Stimulated activated CD8-positive, alpha-beta memory T cell treated with anti-CD3 and anti-CD28 coated beads, Interleukin-4, amount 100 ng/mL, for 4 hours (primary cell): ENCODE data around the gene ZNF107.

Source experiments
- DNase-seq, 2 donors: peaks; one replicate each; pipeline ENCODE4 v3.0.0-alpha.2; 2020; ENCODE audit warnings: low read depth in 2 of 2, low spot score in 1 of 2

The ZNF107 gene

DNA sequence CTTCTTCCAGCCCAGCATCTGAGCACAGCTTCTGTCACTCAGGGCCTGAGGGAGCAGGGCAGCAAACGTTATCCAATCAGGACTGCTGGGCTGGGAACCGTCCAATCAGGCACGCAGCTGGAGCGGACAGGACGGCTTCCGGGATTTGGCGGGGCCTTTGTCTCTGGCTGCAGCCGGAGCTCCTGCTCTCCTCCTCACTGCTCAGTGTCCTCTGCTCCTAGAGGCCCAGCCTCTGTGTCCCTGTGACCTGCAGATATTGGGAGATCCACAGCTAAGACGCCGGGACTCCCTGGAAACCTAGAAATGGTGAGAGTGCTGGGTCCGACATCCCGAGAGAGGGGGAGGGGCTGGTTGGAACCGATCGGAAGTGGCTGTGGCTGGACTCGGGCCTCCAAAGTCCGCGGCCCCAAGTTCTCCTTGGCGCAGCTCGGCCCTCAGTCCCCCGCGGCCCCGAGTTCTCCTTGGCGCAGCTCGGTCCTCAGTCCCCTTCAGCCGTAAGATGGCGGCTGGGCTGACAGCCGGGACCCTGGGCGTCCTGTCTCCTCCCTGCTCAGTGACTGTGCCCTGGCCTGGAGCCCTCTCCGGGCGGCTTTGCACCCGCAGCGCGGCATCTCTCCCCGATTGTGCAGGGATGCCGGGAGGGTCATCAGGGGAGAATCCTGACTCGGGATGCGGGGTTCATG is at the start of gene ZNF107:
Gene ZNF107 (plus strand): TSS at position 154 of the 683 bp plus-strand sequence. CDS start 150 bp downstream, at position 304.
- peak; percentile 59 to 70 for DNase-seq

DNA sequence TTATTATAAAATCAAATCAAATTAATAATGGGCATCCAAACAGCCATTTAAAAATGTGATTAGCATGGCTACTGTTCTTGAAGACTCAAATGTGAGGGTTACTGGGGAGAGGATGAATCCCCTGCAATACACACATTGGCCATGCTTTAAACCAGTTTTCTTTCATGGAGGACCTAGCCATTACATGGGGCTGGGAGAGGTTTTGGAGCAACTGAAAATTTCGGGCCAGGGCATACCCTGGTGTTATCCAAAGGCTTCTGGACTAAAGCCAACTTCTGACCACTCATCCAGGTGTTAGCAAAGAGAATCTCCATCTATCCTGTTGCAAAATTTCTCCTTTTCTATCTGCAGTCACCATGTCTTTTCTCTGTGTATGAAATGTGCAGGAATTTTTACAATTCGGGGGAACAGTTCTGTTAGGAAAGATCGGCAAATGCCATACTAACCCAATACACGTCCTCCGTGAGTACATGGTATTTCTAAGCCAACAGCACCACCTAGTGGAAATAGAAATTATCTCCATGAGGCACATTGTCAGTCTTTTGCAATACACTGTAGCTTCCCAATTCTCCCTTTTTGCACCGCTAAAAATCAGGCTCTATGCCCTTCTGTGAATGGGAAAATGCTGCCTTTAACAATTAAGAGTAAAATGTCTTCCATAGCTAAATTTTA is 47.0 kb upstream of the ZNF107 start:
- DNase-seq, result no peak

DNA sequence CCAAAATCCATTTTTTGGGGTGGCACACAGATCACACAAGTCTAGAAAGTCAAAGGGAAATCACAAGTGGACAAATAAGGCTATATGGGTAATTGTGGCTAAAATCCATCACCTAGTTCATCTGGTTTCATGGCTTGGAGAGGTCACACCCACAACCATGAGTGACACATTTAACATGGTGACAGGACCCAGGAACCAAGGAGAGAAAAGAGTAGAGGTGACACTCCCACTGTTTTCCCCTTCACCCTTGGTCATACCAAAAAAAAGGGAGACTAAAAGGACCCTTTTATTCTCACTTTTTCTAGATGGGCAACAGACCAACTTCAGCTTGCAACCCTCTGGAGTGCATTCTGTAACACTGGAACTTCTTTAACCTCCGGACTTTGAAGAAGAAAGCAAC is 46.2 kb upstream of the ZNF107 start:
- no peak for DNase-seq

DNA sequence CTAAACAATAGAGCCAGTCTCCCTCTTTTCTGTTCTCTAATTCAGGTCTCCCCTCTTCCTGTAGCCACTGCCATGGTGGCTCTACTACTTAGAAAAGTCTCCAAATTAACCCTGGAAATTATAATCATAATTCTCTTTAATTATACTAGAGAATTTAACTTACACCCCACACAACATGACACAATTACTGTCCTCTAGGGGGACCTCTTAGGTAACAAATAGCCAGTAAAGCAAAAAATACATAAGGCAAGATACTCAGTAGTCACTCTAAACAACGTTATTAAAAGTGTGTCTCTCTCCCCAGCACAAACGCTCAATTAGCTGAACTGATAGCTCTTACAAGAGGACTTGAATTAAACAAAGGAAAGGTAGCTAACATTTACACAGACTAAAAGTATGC is 44.3 kb upstream of the ZNF107 start:
- DNase-seq, result no peak

DNA sequence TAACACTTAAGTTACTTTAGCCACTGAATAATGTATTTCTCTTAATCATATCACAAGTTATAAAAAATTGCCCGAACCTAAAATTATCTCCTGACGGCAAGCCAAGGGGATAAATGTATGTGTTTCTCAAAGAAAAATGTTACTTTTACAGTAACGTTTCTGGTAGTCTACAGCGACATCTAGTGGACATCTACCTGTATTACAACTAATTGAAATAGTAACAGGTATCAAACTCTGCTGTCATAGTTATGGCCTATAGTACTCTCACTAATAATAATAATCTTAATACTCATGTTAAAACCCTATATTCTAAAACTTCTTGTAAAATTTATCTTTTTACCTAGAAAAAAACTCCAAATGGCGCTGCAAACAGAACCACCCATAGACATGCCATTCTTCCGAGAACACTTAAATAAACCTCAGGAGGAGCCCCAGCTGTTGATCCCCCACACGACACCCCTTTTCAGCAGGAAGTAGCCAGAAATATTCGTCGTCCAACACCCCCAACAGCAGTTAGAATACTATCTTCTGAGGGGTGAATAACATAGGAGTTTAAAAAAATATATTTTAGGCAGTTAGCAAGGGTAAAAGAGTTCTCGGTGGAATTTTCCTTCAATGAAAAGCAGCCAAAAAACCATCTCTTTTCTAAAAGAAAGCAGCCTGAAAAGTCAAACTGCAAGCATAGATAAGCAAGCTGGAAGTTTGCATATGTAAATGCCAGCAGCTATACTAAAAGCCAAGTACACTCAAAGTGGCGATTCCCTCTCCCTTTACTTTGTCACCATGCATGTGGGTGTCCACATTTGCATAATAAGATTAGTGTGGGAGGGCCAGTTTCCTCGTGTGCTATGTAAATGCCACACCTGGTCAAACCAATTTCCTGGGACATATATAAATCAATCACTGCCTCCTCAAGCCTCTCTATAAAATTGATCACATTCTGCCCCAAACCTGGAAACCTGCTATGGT is 40.5 kb upstream of the ZNF107 start:
- no peak for DNase-seq

DNA sequence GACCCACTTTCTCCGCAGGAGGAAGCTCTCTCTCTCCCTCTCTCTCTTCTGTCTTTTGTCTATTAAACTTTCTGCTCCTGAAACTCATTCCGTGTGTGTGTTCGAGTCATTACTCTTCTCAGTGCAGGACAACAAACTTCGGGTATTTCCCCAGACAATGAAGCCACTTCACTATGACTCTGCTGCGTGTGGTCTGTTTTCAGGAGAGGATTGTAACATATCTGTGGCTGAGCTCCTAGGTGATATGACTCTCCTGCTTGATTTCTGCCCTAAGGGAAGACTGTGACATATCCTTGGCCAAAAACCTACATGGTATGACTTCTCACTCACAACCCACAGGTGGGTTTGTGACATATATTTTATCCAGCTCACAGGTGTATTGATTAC is 39.9 kb upstream of the ZNF107 start:
- DNase-seq, result no peak

DNA sequence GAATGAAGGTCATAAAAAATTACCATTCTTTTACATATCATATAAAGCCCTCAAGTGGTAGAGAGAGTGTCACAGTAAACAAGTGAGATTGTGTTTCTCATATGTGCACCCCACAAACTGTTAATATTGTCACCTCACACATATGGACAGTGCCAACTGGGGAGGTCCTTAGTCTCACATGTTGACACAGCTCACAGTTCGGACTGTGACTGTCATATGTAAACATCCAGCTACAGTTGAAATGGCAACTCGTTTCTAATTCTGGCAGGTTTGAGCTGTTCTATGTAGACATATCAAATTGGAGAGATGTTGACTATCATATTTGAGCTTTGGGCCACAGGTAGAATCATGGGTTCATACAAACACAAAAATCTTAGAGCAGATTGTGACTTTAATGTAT is 39.4 kb upstream of the ZNF107 start:
- DNase-seq, result no peak

DNA sequence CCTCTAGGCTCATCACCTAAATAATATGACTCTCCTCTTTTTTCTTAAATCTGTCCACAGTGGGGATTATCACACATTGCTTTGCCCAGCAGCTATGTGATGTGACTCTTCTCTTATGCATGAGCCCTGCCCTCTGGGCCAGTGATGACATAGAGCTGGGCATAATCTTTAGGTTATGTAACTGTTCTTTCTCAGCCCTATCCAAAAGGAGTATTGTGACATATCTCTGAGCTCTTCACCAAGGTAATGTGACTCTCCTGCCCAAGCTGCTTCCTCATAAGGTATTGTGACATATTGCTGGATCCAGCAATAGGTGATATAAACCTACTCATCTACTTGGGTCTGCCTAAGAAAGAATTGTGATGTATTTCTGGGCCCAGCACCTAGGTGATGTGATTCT is 37.7 kb upstream of the ZNF107 start:
- no peak for DNase-seq

DNA sequence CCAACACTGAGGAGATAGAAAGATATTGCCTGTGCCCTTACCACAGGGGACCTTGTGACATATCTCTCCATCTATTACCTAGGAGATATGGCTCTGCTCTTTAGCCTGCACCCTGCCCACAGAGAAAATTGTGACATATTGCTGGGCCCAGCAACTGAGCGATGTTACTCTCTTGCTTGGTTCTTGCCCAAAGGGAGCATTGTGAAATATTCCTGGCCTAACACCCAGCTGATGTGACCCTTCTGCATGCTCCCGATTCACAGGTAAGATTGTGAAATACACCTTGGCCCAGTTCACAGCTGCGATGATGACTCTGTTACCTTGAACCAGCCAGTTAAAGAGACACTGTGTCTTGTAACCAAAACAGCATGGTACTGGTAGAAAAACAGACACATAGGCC is 37.2 kb upstream of the ZNF107 start:
- no peak for DNase-seq

DNA sequence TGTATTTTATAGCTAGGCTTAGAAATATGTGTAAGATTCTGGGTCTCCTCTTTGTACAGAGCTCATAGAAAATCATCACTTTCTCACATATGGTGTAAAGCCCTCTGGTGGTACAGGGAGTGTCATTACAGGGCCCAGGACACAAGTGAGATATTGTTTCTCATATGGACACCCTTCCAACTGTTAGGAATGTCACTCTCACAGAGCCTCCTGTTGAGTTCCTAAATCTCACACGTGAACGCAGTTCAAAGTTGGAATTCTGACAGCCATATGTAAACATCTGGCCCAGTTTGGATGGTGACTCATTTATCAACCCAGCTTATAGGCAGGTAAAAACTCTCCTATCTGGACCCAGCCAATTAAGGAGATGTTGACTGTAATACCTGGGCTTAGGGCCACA is 35.4 kb upstream of the ZNF107 start:
- no peak for DNase-seq

DNA sequence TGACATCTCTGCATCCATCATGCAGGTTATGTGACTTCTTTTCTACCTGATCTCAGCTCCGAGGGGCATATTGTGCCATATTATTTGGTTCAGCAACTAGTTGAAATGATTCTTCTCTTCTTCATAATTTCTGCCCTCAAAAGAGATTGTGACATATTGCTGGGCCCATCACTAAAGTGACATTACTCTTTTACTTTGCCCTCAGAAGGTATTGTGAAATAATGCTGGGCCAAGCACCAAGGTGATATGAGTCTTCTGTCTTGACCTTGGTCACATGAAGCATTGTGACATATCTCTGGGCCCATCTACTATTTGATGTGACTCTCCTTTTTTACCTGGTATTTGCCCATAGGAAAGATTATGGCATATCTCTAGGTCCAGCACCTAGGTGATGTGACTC is 33.9 kb upstream of the ZNF107 start:
- DNase-seq, result no peak

DNA sequence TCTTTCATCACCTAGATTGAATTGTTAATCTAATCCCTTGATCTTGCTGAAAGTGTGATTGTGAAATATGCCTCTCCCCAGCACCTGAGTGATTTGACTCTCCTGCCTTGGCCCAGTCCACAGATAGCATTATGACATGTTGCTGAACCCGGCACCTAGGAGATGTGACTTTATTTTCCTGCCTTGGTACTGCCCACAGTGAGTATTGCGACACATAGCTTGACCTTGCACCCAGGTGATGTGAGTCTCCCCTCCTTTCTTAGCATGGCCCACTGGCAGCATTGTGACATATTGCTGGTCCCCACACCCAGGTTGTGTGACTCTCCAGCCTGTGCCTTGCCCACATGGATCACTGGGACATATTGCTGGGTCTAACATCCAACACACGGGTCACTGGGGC is 32.5 kb upstream of the ZNF107 start:
- no peak for DNase-seq

DNA sequence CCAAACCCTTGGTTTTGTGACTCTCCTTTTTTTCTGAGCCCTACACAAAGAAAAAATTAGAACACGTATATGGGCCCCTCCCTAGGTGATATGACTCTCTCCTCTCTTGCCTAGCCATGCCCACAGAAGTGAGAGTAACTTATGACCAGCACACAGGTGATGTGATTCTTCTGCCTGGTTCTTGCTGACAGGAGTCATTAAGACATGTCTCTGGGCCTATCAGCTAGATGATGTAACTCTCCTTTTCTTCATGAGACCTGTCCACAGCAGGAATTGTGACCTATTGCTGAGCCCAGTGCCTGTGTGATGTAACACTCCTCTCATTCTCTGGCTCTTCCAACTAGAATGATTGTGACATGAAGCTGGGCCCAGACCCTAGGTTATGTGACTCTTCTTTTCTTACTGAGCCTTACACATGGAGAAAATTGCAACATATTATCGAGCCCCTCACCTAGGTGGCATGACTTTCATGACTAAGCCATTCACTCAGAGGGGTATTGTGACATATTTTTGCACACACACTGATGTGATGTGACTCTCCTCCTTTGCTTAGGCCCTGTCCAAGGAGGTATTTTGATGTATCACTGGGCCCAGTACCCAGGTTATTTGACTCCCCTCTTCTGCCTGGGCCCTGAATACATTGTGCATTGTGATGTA is 31.4 kb upstream of the ZNF107 start:
- no peak for DNase-seq

DNA sequence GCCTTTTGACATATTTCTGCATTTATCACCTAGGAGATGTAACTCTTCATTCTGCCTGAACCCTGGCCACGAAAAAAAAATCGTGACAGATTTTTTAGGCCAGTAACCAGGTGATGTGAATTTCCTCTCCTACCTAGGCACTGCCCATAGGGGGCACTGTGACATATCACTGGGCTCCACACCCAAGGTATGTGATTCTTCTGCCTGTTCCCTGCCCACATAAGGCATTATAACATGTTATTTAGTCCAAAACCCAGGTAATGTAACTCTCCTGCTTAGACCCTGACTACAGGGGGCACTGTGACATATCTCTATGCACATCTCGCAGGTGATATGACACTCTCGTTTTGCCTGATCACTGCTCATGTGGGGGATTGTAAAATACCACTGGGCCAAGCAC is 29.5 kb upstream of the ZNF107 start:
- DNase-seq, result no peak

DNA sequence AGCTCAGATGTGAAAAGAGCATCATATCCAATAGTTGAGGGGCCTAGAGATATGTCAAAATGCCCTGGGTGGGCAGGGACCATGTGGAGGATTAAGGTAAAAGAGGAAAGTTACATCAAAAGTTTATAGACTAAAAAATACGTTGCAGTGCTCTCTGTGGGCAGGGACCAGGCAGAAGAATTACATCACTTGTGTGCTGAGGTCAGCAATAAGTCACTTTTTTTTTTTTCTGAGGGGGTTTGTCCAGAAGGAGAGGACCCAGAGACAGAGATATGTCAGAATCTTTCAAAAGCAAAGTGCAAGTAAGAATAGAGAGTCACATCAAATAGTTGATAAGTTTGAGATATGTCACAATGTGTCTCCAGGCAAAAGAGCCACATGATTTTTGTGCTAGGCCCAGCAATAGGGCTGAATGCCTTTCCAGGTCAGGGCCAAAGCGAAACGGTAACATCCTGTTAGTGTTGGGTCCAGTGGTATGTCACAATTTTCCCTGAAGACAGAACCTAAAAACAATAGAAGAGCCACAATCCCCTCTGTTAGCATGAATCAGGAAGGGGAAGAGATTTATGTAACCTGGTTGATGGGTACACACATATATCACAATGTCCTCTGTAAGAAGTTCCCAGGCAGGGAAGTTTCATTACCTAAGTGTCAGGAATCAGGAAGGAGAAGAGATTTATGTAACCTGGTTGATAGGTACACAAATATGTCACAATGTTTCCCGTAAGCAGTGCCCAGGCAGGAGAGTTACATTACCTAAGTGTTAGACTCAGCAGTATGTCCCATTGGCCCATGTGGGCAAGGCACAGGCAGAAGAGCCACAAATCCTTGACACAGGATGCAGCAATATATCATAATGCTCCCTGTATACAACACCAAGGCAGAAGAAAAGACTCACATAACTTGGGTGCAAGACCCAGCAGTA is 28.1 kb upstream of the ZNF107 start:
- no peak for DNase-seq

DNA sequence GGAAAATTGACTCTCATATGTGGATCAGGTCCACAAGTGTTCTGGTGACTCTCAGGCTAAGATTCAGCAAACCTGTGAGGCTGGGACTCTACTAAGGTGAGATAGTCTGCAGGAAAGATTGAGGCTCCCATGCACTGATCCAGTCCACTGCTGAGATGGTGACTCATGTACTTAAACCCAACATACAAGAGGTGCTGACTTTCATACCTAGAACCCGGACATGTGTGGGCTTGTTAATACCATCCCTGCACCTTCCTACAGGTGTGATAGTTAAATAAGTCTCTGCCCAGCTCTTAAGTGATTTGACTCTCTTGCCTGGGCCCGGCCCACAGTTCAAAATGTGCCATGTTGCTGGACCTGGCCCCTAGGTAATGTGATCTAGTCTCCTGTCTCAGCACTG is 27.1 kb upstream of the ZNF107 start:
- no peak for DNase-seq

DNA sequence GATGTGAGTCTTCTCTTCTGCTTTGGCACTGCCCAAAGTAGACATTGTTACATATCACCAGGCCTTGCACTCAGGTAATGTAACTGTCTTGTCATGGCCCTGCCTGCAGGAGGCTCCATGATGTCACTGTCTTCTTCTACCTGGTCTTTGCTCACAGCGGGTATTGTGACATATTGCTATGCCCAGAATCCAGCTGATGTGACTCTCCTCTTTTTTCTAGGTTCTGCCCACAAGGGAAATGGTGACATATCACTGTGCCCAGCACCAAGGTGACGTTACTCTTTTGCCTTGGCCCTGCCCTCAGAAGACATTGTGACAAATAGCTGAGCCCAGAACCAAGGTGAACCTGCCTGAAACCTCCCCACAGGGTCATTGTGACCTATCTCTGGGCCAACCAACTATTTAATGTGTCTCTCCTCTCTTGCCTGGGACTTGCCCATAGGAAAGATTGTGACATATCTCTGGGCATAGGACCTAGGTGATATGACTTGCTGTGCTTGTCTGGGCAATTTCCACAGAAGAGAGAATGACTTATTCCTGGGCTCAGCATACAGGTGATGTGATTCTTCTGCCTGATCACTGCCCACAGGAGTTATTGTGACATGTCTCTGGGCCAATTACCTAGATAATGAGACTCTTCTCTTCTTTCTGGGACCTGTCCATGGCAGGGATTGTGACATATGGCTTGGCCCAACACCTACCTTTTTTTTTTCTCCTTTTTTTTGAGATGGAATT is 26.5 kb upstream of the ZNF107 start:
- no peak for DNase-seq

DNA sequence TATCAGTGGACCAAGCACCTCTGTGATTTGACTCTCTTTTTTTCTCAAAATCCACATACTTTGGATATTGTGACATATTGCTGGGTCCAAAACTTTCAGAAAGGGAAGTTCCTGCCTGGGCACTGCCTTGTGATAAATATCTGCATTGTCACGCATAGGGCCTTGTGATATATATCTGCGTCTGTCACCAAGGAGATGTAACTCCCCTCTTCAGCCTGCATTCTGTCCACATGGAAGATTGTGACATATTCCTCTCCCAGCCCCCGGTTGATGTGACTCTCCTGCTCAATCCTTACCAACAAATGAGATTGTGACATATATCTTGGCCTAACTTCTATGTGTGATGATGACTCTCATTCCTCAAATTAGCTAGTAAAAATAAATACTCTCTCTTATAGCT is 25.4 kb upstream of the ZNF107 start:
- DNase-seq, result no peak

DNA sequence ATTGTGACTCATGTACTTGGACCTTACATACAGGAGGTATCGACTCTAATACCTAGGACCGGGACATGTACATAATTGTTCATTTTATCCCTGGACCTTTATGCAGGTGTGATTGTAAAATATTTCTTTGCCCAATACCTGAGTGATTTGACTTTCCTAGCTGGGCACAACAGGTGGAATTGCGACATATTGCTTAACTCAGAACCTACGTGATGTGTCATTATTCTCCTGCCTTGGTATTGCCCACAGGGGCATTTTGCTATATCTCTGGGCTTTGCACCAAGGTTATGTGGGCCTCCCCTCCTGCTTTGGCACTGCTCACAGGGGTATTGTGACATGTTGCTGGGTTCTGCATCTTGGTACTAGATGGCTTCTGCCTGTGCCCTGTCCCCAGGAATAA is 23.9 kb upstream of the ZNF107 start:
- no peak for DNase-seq

DNA sequence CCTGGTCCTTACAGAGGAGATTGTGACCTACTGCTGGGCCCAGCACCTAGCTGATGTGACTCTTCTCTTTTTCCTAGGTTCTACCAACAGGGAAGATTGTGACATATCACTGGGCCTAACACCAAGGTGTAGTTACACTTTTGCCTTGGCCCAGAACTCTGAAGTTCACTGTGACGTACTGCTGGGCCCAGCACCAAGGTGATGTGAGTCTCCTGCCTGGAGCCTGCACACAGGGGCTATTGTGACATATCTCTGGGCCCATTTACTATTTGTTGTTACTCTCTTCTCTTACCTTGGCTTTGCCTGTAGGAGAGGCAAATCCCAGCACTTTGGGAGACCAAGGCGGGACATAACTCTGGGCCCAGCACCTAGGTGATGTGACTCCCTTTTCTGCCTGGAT is 23.1 kb upstream of the ZNF107 start:
- DNase-seq, result no peak
